HG02678 (cell line): Measurements from ENCODE around the gene DUXA.

Experiments used
- ATAC-seq: cut with Tn5 transposase; IDR thresholded peaks from one replicate; pipeline ENCODE4 v1.9.1; 2021; ENCODE audit warnings: mild to moderate bottlenecking, moderate library complexity; ENCODE audit not compliant: unreplicated experiment

Gene DUXA

GRCh38 chr19:57106722-57107235, 60.5 kb downstream of the DUXA start:
- ATAC-seq = no peak

- no peak for ATAC-seq
Measured at GRCh38 chr19:57105976-57106721, 61.1 kb downstream of the DUXA start.
